Stimulated activated CD4-positive, alpha-beta T cell treated with anti-CD3 and anti-CD28 coated beads, Interleukin-4, amount 100 ng/mL, for 4 hours (primary cell): ENCODE measurements around the gene TIAL1.
"Not testable (repeated sequence)": the region's sequence is repeated elsewhere in the genome, so short reads cannot be mapped to it uniquely, and the experiment has no call there.

ENCODE experiments used
- DNase-seq, 2 experiments: peaks; one replicate each; pipeline ENCODE4 v3.0.0-alpha.2; 2020

TIAL1 gene

DNA sequence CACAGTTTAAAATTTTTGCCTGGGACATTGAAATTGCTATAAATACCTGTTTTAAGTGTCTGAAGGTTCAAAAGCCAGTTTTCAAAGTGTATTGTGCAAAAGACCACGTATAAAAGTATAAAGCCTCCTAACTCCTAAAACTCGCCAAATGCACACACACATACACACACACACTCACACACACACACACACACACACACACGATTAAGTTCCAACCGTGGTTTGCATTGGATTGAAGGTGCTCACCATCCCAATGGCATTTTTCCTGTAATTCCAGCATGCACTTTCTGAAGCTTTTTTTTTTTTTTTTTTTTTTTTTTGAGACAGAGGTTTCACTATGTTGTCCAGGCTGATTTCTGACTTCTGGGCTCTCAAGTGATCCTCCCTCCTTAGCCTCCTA, 51.5 kb downstream of the TIAL1 start:
- no peak for DNase-seq

DNA sequence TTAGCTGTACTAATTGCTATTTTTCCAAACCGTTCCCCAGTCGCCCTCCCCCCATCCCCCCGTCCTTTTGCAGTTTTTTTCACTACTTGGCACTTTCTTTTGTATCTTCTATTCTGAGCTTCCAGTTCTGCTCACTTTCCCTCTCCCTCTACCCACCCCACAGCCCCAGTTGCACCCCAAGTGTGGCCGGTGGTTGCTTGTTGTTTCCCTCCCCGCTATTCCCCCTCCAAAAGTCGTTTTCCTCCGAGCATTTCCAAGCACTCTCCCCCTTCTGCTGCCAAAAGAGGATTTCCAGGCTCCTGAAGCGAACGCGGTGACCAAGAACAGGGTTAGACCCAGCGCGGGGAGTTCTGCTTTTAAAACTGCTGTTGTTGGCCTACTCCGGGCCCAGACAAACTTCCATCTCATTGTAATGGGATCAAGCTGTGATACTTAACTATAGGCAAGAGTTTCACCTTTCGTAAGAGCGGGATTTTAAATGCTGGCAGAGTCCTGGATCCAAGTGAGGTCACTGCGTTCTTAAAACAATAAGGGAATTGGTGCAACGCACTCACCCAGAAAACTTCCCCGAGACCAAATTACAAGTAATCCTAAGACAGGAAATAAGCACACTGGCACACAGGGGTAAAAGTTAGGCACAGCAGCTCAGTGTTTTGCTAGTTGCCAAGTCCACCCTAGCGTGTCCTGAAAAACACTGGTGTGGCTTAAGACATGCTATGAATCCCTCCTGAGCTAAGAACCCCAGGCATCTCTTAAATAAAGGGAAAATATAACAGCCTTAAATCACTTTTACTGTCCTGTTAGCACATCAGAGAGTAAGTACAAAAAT, 52.7 kb downstream of the TIAL1 start:
- DNase-seq, result no peak

DNA sequence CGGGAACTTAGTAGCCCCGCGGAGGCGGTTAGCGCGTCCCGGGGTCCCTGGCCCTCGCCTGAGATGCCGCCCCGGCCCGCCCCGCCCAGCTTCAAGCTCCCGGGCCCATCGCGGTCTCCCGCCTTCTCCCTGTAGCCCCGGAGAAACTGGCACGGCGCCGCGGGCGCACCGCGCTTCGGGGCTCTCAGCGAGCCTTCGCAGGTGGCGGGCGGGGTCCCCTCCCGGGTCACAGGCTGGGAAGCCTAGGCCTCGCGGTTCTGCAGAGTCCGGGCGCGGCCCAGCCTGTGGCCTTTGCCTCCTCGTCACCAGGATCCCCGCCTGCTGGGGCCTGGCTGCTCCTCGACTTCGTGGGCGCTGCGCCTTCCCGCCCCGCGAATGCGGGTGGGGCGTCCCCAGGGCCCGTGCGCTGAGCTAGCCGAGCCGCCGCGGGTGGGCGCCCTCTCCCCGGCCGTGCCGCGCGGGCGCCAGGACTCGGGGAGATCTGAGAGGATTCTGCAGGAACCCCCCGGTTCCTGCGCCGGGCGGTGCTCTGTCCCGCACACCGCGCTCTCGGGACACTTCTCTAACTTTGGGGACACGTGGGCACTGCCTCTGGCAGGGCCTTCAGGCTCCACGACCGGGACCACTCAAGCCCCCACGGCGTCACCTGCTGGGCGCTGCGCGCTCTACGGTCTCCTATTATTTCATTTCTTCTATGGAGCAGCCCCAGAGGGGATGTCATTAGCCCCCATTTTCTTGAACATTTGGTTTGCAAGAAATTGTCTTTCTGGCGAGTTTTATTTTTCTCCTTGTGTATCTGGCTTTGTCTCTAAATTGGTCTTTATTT, 53.6 kb downstream of the TIAL1 start:
- DNase-seq, result peak; percentile 63 to 70

DNA sequence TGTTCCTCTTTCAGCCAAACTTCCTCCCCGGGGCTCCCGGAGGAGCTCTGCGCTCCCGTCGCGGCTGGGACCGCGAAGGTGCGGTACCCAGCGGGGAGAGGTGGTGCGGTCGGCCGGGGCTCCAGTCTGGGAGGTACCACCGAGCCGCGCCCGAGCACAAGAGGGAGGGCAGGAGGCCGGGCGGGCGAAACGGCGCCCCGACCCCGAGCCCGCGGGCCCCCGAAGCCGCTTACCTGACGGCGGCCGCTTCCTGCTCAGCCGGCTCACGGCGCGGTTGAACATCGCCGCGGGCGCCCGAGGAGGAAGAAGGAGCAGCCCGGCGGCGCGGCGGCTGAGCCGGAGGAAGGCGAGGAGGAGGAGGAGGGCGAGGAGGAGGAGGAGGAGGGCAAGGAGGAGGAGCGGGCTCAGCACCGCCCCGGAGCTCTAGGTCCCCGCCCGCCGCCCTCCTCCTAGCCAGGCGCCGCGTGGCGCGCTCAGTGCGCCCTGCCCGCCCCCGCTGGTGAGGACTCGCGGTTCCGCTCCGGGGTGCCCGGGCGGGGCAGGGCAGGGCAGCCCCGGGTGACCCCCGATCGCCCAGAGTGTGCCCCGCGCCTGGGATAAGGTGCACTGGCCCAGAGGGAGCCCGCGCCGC, 54.3 kb downstream of the TIAL1 start, which contains the start of gene RGS10:
Gene RGS10 (minus strand): TSS at position 363 of the 631 bp plus-strand sequence. CDS start 81 bp downstream, at position 282.
- peak; percentile 91 to 92 for DNase-seq

DNA sequence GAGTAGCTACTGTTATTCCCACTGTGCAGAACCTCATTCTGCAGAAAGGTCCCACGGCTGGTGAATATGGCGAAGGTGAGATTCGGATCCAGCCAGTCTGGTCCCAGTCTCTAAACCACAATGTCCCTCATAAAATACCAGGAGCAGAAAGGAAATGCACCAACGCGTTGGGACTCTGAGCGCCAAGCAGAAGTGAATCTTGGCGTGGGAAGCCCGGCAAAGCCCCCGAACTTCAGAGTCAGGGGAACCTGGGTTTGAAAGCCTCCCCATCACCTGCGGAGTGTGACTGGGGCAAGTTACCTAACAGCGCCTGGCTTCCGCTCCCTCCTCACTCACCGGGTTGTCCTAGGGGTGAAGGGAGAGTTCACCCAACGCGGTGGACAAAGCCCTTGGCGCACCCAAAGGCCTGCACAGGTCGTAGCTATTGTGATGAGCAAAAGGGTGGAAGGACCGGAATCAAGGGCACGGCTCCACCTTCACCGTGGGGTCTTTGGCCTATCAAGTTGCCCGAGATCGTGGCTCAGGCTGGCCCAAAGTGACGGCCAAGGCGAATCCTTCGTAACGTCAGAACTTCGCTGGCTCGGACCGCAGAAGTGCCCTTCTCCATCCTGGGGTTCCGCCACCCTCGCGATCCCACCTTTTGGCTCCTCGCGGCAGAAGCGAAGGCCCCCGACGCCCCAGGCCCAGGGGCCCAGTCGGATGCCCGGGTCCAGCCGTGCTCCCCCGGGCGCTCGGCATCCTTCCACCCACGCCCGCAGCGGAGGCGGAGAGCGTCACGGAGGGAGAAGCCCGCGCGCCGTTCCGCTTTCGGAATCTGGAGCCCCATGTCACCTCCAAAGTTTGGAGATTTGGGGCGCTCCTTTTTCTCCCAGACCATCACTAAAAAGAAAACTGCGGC, 55.1 kb downstream of the TIAL1 start:
- peak; percentile 78 to 79 for DNase-seq

DNA sequence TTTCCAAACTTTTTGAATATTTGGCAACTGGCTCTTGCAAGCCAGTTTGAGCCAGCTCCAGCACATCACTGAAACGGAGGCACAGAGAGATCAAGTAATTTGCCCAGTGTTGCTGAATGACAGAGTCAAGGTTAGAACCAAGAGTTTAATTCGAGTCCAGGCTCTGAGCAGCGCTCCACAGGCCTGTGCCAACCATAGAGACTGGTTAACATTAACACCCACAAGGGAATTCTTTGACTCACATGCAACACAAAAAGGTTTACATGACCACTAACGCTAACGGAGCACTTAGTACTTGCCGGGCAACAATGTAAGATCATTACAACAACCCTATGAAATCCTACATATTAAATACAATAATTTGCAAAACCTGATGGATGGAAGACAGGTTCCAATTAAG, 55.7 kb downstream of the TIAL1 start:
- peak in 1 of 2 experiments; percentile 19 for DNase-seq

DNA sequence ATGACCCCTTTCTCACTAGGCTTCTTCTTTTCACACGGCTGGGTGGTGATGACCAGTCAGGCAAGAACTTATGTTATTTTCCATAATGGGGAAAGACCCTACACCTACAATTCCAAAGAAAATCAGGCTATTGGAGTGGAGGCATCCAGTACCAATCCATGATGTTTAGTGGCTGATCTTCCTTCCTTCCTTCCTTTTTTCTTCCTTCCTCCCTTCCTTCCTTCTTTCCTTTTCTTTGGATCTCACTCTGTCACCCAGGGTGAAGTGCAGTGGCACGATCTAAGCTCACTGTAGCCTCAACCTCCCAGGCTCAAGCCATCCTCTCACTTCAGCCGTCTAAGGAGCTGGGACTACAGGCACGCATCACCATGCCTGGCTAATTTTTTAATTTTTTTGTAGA, 56.7 kb downstream of the TIAL1 start:
- DNase-seq, result no peak

DNA sequence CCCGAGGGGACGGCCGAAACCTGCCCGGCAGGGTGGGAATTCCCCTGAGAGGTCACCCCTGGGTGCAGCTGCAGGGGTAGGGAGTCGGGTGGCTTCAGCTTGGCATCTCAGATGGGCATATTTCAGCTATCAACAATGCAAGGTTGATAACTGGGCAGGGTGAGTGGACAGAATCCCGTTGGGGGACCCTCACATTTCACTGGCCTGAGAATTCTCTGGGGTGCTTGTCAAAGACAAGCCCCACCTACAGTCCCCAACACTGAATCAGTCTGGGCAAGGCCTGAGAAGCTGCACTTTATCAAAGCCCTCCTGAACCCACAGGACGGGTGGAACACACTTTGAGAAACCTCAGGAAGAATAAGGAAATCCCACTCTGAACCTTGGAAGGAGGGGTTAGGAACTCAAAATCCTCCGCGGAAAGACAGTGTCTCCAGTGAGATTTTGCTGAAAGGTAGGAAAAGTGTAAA, 57.4 kb downstream of the TIAL1 start:
- DNase-seq, result no peak

DNA sequence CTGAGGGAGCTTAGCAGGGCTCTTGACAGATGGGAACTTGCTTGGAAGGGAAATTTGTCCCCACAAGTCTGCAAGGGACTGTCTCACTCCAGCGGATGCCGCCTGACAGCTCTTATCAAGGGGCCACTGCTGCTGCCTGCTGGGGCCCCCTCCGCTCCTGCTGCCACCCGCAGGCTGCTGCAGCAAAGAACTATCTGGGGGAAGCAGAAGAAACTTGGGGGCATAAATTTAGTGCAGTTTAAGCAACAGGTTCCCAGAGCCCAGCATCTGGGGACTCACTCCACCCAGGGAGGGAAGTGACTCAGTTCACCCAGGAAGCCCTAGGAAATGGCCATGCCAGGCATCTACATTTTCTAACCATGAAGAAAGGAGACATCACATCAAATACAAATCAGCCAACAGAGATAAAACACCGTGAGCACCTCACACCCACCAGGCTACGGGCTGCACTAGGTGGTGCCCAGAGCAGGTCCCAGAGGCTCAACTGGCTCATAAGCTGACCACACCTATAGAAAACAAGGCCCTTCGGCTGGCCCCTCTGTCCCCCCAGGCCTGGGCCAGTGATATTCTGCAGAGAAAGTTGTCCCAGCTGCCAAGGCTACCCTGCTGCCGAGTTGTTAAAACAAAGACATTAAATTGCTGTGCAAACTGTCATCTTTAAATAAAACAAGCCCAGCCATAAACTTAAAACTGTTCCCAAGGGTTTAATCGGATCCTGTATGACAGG, 58.0 kb downstream of the TIAL1 start:
- DNase-seq, result peak in 1 of 2 experiments; percentile 30

DNA sequence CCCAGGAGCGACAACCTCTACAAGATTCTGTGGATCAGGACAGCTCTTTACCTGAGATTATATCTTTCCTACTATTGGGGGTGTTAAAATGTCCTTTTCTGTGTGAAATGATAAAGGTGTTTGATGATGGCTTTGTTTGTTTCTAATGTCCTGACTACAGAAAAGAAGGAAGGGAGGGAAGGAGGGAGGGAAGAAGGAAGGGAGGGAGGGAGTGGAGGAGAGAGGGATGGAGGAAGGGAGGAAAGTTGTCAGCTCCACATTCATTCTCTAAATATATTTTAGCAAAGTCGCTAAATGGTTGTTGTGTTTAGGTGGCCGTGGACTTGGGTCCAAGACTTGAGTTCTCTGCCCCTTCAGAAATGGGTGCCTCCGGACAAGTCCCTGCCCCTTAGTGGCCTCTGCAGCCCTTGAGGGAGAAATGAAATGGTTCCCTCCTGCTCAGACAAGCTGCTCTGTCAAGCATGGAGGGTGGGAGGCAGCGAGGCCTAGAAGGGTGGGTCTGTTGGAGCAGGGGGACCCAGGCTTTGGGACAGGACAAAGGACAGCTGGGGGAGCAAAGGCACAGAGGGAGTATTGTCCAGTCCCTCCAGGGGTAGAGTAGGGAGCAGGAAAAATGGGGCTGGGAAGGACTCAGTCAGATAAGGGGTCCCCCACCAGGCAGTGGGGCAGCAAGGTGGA, 58.7 kb downstream of the TIAL1 start:
- no peak for DNase-seq

DNA sequence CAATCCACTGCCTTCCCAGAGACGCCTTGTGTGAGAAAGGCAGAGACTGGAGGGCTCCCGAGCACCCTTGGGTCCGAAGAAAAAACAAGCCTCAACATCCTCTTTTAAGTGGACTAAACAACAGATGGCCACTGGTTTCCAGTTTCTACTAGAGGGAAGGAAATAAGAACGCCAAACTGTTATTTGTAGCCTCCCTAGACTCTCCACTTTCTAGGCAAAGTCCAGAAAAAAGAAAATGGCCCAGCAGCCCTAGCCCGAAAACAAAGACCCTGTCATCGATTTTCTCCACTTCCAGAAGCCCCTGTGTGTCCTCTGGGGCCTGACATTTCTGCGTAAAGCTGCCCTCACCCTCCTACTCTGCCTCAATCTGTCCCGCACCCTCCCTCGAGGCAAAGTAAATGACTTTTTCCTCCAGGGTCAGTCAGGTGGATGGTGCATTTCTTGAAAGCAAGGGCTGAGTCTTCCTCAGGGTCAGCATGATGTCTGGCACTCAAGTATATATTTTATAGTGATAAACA, 60.2 kb downstream of the TIAL1 start:
- DNase-seq, result no peak

DNA sequence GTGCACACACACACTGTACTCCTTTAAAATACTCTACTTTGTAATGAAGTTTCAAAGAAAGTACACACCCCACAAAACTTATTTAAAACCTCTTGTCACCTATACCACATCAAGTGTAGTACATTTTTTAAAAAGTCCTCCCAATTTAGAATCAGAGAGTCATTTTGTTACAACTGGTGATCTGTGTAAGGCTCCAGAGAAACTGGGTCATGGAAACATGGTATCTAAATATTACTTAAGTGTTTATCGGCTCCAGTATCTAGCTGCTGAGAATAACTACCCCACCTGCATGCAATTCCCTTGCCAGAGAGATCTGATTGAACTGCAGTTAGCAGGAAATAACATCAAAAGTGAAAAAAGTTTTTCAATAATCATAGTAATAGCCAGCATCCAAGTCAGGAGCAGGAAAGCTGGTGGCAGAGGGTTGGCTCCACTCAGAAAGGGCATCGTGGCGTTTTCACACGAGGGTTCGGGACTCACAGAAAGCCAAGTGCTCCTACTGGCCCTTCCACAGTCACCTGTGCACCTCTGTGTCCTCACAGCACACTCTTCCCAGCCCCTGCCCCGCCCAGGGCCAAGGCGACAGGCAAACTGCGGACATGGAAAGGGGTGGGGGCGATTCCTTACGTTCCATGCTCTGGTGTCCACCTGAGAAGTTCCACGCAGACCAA, 60.8 kb downstream of the TIAL1 start:
- DNase-seq, result no peak

DNA sequence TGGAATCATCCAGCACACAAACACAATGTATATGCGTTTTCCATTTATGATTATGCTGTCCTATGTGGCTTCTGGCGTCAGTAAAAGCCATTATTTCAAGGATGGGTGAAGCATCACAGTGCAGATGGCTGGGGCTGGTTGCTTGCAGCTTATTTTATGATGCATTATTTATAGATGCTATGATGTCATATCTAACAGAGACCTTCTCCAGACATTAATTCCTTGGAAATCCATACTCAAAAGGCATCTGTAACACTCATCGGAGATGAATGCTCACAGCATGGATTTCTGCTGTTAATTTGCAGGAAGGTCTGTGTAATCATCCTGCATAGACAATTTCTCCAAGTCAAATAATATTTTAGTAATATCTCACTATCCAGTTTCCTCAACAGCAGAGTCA, 61.5 kb downstream of the TIAL1 start:
- DNase-seq, result no peak

DNA sequence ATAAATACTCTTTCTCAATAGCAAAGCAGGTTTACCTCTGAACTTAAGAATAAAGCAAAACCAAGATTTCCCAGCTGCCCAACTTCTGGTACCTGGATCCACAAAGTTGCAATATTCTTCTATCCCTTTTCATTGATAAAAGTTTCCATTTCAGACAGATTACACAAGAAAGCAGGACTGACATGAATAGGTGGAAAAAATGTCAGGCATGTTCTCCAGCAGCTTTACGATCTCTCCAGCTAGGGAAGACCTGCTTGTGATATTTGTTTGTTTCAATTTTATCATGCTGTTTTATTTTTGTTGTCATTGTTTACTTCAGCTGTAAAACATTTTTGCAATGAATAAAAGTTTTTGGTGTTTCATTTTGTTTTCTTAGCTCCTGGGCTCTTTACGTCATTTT, 63.3 kb downstream of the TIAL1 start:
- DNase-seq, result no peak

DNA sequence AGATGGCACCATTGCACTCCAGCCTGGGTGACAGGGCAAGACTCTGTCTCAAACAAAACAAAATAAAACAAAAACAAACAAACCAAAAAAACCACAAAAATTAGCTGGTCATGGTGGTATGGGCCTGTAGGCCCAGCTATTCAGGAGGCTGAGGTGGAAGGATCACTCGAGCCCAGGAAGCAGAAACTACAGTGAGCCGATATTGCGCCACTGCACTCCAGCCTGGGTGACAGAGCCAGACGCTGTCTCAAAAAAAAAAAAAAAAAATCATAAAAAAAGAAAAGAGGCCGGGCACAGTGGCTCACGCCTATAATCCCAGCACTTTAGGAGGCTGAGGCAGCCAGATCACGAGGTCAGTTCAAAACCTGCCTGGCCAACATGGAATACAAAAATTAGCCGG, 64.0 kb downstream of the TIAL1 start:
- not testable (repeated sequence) for DNase-seq

DNA sequence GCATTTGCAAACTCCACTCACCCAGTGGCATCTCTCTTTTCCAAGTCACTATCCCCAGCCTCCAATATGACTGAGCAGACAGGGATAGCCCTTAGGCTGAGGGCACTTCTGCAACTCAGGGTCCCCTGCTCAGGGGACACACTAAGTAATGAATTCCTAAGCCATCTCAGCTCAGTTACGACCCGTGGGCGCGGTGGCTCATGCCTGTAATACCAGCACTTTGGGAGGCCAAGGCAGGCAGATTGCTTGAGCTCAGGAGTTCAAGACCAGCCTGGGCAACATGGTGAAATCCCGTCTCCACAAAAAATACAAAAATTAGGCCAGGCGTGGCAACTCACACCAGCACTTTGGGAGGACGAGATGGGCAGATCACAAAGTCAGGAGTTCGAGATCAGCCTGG, 64.5 kb downstream of the TIAL1 start:
- DNase-seq, result not testable (repeated sequence)

DNA sequence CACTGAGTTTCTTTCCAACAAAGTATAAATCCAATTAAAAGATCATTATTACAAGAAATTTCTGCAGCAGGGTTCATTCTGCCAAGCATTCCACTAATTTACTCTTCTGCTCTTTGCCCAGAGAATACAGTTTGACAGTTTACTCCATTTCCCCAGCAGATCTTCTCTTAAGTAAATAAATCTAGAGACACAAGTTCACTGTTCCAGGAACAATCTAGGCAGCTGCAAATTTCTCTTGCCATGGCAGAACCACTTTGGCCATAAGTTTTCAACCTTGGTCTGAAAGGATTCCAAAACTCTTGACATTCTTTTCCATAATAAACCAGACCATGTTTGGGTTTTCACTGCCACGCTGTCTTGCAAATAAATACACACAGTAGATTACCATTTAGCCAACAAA, 65.7 kb downstream of the TIAL1 start:
- no peak for DNase-seq

DNA sequence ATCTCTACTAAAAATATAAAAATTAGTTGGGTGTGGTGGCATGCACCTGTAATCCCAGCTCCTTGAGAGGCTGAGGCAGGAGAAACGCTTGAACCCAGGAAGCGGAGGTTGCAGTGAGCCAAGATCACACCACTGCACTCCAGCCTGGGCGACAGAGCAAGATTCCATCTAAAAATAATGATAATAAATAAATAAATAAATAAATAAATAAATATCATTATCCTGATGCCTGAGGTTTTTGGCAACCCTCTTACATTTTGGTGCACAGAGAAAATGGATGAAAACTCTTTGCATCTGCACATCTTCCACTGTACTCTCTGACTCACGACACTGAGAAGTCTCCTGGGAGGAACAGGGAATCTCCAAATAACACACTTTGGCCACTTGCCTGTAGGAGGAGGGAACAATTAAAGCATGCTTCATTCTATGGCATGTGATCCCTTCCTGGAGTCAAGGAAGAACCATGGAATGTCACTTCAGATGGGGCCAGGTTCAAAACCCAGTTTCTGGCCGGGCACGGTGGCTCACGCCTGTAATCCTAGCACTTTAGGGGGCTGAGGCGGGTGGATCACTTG, 68.0 kb downstream of the TIAL1 start:
- not testable (repeated sequence) for DNase-seq
